Measurements from ENCODE around the gene GPATCH3.

The GPATCH3 gene

GRCh38 chr1:26945138-26945537 lies 44.9 kb upstream of the GPATCH3 start:
- Histone ChIP-seq H3K4me3 (replicated peaks; ENCODE audit: low read depth, low read length) (no peak overlapping the region), H3K27me3 (replicated peaks; ENCODE audit: control insufficient read depth, insufficient read depth, low read length) (no peaks in the 10 kb centered on the region), H3K36me3 (ENCODE audit: control insufficient read depth, insufficient read depth, low read length) (peaks cover 31% of the 10 kb centered on the region)
- no peak for TF ChIP-seq CTCF (IDR thresholded peaks at IDR 0.05; ENCODE audit: insufficient read depth, low read length, poor library complexity, severe bottlenecking)
- DNase-seq (ENCODE audit: extremely low read depth, insufficient read length): no peak

GRCh38 chr1:26942656-26943055 lies 42.4 kb upstream of the GPATCH3 start:
- no peaks in the 10 kb centered on the region for H3K27me3 ChIP-seq (replicated peaks; ENCODE audit: control insufficient read depth, insufficient read depth, low read length)
- no peak for TF ChIP-seq CTCF (IDR thresholded peaks at IDR 0.05; ENCODE audit: insufficient read depth, low read length, poor library complexity, severe bottlenecking)
- no peak overlapping the region for H3K4me3 ChIP-seq (replicated peaks; ENCODE audit: low read depth, low read length)
- peaks cover 40% of the 10 kb centered on the region for H3K36me3 ChIP-seq (ENCODE audit: control insufficient read depth, insufficient read depth, low read length)
- DNase-seq (ENCODE audit: extremely low read depth, insufficient read length): no peak

- Histone ChIP-seq H3K36me3 (ENCODE audit: control insufficient read depth, insufficient read depth, low read length) (peaks cover 40% of the 10 kb centered on the region), H3K27me3 (replicated peaks; ENCODE audit: control insufficient read depth, insufficient read depth, low read length) (no peaks in the 10 kb centered on the region), H3K4me3 (replicated peaks; ENCODE audit: low read depth, low read length) (no peak overlapping the region)
- no peak for DNase-seq (ENCODE audit: extremely low read depth, insufficient read length)
- TF ChIP-seq CTCF (IDR thresholded peaks at IDR 0.05; ENCODE audit: insufficient read depth, low read length, poor library complexity, severe bottlenecking): no peak
Measured at GRCh38 chr1:26941311-26941710, 41.0 kb upstream of the GPATCH3 start.

GRCh38 chr1:26938659-26939025 lies 38.4 kb upstream of the GPATCH3 start:
- Histone ChIP-seq H3K27me3 (replicated peaks; ENCODE audit: control insufficient read depth, insufficient read depth, low read length) (no peaks in the 10 kb centered on the region), H3K4me3 (replicated peaks; ENCODE audit: low read depth, low read length) (no peak overlapping the region), H3K36me3 (ENCODE audit: control insufficient read depth, insufficient read depth, low read length) (peaks cover 25% of the 10 kb centered on the region)
- DNase-seq (ENCODE audit: extremely low read depth, insufficient read length): no peak
- no peak for TF ChIP-seq CTCF (IDR thresholded peaks at IDR 0.05; ENCODE audit: insufficient read depth, low read length, poor library complexity, severe bottlenecking)

GRCh38 chr1:26938004-26938658 lies 37.9 kb upstream of the GPATCH3 start:
- no peaks in the 10 kb centered on the region for H3K27me3 ChIP-seq (replicated peaks; ENCODE audit: control insufficient read depth, insufficient read depth, low read length)
- peaks cover 22% of the 10 kb centered on the region for H3K36me3 ChIP-seq (ENCODE audit: control insufficient read depth, insufficient read depth, low read length)
- no peak for DNase-seq (ENCODE audit: extremely low read depth, insufficient read length)
- no peak overlapping the region for H3K4me3 ChIP-seq (replicated peaks; ENCODE audit: low read depth, low read length)
- no peak for TF ChIP-seq CTCF (IDR thresholded peaks at IDR 0.05; ENCODE audit: insufficient read depth, low read length, poor library complexity, severe bottlenecking)

- no peak for TF ChIP-seq CTCF (IDR thresholded peaks at IDR 0.05; ENCODE audit: insufficient read depth, low read length, poor library complexity, severe bottlenecking)
- H3K36me3 ChIP-seq (ENCODE audit: control insufficient read depth, insufficient read depth, low read length): peaks cover 19% of the 10 kb centered on the region
- H3K27me3 ChIP-seq (replicated peaks; ENCODE audit: control insufficient read depth, insufficient read depth, low read length): no peaks in the 10 kb centered on the region
- DNase-seq (ENCODE audit: extremely low read depth, insufficient read length): no peak
- no peak overlapping the region for H3K4me3 ChIP-seq (replicated peaks; ENCODE audit: low read depth, low read length)
Measured at GRCh38 chr1:26936823-26937222, 36.6 kb upstream of the GPATCH3 start.

Data from GM06990 (cell line).